ENCODE data around the gene HABP2. TPM values are rescaled to one million over a fixed set of nuclear protein-coding genes. Genes with fewer than 3 reads are reported as not detected.

The HABP2 gene
- polyA plus RNA-seq, 5 donors: 0.15 to 1.3 (median 0.49) TPM

DNA sequence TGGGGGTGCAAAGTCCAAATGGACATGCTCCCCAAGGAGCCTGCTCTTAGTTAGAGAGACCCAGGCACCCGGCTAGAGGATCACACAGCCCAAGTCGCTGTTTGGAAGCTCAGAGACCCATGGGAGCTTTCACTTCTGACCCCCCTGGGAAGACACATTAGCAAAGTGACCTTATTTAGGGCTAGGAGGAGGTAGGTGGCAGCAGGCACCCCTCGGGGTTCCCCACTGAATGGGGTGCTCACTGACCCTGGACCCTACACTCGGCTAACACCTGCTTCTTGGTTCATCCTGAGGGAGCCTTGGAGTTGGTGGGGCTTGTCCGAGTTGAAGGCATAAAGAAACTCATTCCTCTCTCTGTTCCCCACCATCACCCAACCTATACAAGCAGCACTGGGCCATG is 27.1 kb upstream of the HABP2 start:
- DNase-seq: no peak

DNA sequence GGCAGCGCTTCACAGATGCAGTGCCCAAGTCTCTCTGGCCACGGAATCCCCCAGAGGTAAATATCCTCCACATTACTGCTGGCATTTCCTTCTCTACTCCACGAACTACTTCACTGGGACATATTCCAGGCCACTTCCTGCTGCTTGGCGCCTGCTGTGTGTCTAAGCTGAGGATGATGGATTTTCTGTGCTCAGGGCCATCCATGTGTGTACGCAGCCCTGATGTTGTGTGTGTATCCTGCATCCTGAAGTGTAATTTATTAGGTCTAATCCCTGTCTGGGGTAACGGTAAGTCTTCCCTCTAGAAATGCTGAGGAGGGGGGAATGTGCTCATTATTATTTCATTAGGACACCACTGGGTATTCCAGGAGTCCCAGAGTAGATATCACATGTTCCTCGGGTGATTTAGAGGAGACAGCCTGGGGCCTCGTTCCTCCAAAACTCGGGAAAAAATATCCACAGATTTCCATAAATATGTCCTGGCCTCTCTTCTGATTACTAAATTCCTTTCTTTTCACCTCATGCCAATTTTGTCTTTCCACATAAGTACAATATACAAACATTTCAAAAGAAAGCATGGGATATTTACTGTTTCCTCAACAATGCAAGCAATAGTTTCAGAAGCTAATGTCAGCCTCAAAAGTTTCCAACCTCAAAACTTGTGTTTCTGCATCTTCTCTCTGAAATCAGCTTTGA is 25.5 kb upstream of the HABP2 start:
- no peak for DNase-seq

DNA sequence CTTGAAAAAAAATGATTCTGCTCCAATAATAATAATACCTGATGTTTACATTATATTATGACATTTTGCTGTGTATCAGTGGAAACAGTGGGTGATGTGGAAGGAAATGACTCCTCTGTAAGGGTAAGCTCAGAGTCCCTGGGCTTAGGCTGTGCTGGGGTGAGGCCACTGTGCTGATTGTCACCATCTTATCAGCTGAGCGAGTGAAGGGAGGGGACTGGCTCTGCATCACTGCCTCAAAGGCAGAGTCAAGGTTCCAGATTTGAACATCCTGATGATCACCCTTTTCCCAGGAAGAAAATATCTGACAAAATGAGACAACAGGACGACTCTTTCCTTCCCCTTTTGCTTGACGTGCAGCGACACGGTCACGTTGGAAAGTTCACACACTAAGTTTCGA is 24.0 kb upstream of the HABP2 start:
- DNase-seq: no peak

DNA sequence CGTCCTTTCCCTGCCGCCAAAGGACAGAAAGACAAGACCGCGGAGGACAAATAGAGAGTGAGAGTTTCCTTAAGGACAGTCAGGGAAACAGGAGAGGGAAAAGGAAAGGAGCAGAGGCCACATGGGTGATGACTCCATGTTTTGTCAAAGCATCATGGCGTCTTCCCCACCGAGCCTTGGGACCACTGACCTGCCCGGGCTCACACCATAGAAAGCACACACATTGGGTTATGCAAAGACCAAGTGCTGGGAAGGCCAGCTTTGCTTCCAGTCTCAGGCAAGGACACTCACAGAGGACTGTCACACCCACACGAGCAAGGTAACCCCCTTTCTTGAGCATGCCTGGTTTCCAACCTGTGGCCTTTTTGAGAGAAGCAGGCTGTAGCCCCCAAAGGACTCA is 23.3 kb upstream of the HABP2 start:
- no peak for DNase-seq

DNA sequence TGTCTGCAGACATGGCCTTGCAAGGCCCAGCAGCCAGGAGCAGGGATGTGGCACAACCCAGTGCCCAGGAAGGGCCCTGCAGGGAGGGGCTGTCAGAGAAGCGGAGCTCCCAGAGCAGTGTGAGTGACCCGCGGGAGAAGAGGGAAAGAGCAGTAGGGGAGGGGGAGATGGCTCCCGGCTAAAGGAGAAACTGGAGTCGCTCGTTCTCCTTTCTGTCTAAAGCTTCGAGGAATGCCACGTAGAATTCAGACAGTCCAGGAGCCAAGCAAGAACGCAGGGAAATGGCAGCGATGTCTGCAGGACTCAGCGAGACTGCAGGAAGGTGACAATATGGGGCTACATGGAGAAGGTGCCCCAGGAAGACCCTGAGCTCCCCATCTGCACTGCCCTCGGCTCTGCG is 22.4 kb upstream of the HABP2 start:
- no peak for DNase-seq

DNA sequence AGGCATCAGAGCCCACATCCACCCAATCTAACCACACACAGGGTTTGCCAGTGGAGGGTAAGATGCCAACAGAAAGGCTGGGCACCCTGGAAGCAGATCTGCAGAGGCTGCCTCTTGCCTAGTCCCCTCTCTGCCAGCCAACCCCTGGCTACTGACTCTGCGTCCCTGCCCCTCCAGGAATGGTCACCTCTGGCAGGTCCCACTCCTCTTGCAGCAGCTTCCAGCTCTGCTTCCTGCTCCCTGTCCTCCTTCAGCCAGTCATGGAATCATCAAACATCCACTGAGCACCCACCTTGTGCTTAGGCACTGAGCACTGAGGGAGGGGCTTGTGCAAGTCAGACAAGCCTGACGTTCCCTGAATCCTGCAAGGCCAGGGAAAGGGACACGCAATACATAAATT is 20.1 kb upstream of the HABP2 start:
- no peak for DNase-seq

DNA sequence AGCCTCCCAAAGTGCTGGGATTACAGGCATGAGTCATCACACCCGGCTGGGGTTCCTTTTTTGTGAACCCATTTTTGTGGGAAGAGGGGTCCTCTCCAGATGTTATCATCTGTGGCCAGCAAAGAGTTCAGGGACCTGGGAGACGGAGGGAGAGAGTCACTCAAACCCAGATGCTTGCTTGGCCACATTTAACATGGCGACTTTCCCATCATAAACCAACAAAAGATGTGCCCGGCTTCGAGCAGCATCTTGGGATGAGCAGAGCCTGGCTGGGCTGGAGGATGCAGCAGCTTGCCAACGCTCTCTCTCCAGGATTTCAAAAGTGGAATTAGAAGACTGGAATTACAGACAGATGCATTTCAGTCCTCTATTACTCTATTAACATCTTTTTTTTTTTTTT is 19.1 kb upstream of the HABP2 start:
- no peak for DNase-seq

DNA sequence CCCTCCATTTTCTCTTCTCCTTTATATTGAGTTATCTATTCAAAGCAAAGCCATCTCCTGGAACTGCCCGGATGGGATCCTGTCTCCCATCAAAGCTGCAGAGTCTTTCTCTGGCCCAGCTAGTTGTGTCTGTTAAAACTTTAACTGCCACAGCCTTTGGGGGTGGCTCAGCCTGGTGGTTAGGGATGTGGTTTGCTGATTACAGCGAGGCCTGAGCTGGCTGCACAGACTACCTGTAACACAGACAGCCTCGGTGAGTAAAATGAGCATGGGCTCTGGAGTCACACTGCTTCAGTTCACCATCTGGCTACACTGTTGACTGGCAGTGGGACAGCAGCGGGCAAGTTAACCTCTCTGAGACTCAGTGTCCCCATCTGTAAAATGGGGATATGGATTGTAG is 18.4 kb upstream of the HABP2 start:
- DNase-seq: no peak

DNA sequence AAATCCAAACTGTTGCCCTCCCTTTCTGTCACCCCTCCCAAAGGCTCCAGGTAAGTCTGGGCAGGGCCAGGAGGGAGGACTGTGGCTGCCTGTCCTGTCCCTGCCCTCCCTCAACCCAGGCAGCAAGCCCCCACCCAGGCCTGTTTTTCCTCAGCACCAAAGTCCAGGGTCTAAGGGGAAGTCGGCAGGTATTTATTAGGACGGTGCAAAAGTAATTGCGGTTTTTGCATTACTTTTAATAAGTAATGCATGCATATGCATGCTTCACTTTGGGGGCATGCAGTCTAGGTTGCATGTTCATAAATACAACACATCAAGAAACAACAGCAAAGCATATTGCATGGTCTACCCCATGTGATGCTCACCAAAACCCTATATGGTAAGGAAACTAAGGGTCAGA is 15.2 kb upstream of the HABP2 start:
- no peak for DNase-seq

DNA sequence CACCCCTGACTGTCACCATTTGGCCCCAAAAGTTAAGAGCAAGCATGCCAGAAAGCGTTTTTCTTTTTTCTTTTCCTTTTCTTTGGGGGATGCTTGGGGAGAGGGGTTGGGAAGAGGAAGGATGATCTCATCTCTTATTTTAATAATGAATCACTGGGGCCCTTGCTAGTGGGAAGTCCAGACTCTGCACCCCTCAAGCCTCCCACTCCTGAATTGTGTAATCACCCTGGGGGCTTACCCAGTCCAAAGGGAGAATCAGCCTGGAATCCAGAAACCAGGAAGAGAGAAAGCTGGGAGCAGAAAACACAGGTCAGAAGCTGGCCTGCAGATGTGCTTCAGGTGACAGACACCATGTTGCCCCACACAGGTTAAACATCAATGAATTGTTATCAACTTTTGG is 14.7 kb upstream of the HABP2 start:
- no peak for DNase-seq

DNA sequence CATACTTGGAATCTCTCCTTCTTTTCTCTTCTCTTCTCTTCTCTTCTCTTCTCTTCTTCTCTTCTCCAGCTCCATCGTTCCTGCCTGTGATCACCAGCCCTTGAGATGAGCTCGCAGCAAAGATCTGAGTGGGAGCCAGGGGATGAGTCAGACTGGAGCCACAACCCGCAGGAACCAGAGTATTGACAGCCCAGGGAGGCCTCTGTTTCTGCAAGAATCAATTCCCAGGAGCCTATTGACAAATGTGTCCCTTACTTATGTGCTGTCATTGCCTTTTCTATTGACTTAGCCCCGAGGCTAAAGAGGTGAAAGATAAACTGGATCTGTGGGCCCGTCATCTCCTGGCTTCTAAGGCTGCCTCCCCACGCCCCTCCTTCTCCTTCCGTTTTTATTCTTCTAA is 13.1 kb upstream of the HABP2 start:
- DNase-seq: no peak

DNA sequence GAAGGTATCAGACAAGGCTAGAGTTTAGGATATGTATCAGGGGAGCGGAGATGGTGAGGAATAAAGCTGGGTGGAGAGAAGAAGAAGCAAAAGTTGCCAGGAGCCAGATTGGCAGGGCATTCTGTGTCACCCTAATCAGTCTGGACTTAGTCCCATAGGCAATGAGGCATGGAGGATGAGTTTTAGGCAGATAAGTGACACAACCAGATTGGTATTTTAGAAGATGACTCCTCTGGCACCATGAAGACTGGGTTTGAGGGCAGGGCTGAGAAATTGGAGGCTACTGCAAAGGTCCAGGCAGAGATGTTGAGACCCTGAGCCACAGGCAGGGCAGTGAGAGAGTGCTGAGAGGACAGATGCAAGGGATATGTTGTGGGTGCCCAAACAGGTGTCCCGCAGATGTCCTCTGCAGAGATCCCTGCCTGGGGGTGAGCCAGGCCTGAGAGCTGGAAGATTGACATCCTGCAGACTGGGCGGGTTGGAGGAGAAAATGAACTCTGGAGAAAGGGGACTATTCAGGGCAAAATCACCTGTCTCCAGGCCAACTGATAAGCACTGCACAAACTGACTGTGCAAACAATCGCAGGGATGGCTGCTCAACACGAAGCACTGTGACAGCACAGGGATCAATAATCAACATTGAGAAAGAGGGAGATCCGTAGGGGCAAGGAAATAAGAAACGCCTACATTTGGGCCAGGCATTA is 11.9 kb upstream of the HABP2 start:
- no peak for DNase-seq

DNA sequence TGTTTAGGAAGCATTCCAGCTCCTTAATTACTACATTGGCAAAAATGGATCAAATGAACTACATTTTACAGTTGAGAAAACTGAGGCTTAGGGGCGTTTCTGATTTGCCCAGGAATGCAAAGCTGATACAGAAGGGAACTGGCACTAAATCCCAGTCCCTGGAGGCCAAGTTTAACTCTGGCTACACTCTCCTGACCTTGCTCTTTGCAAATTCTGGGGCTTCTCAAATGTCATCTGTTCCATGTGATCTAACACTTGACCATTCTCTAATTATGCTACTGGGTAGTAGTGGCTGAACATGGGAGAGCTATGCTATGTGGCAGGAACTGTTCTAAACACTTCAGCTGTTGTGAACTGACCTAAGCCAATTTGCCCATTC is 11.3 kb upstream of the HABP2 start:
- DNase-seq: no peak

DNA sequence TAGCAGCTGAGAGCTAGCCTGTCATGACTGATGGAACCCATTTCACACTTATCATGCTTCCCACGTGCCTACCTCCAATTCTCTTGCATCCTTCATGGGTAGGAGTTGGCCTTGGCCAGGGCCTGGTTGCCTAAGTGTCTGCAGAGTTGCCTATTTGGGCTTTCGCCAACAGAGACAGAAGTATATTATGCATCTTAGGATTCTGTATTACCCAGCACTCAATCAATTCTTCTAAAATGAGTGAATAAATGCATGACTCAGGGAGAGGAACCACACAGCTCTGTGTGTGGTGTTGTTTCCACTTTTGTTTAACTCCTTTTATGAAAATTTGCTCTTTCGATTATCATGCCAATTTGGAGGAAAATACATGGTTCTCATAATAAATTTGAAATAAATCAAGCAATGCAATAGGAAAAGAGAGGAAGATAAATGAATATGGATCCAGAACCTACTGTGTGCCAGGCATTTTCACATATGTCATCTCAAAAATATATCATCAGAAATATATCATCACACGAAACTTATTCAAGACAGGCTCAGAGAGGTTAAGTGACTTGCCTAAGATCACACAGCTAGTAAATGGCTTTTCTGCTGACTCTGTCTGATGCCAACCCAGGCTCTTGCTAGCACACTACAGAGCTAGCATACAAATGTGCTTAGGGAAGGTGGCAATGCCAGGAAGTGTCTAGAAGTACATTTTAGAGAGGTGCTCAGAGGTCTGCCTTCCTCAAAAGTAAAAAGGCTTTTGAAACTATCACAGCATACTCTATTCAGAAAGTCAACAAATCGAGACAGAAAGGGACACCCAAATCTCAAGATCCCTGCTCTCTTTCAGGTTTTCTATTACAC is 9.5 kb upstream of the HABP2 start:
- no peak for DNase-seq

DNA sequence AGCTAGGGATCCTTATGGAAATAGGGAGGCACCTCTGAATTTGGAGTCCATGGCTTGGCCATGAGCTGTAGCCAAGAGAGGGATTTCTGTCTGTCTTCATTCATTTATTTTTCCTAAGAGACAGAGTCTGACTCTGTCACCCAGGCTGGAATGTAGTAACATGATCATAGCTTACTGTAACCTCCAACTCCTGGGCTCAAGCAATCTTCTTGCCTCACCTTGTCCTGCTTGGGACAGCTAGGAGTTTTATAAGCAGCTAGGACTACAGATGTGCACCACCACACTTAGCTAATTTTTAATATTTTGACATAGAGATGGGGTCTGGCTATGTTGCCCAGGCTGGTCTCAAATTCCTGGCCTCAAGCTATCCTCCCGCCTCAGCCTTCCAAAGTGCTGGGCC is 8.5 kb upstream of the HABP2 start:
- DNase-seq: no peak

DNA sequence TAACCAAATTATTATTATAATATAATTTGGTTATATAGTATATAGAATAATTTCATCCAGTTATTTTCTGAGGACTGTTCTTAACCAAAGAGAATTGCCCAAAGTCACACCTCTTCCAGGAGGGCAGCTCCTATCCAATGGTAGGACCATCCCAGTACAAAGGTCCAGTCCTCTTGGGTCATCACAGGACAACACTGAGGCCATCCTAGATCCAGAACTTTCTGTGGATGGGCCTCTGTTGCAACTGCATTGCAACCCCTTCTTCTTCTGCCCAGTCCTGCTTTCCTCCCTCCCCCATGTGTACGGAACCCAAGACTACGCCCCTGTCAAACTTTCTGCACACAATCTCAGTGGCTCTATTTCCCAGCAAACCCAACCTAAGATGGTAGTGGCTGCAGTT is 5.4 kb upstream of the HABP2 start:
- no peak for DNase-seq

DNA sequence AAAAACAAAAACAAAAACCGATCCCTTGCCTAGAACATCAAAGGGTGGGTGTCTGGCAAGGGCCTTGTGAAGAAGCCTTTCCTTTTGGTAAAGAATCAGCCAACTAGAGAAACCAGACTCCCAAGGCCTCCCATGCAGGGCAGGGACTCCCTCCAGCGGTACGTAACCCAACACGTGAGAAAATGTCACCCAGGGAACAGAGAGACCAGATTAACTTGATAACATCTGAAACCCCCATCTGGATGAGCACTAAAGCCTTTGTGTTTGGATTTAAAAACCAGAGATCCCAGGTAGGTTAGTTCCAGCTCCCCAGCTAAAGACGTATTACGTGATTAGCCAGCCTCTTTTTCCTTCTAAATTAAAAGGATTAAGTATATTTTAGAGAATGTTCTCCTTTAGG is 3.0 kb upstream of the HABP2 start:
- DNase-seq: no peak

DNA sequence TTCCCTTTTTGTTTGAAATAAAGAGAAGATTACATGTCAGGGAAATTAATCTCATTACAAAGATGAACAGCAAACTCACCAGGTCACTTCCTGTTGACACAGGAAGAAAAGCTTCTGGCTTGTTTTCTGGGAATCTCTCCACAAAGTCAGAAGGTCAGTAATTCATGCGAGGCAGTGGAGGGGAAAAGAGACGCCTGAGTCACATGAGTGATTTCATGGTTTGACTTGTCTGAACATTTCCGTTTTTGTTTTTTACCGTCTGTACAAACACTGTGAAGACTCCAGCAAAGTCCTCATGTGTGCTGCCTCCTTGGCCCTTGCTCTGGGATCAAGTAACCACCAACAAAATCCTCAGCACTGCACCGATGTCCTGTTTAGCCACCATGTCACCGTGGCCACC is 2.5 kb upstream of the HABP2 start:
- no peak for DNase-seq

DNA sequence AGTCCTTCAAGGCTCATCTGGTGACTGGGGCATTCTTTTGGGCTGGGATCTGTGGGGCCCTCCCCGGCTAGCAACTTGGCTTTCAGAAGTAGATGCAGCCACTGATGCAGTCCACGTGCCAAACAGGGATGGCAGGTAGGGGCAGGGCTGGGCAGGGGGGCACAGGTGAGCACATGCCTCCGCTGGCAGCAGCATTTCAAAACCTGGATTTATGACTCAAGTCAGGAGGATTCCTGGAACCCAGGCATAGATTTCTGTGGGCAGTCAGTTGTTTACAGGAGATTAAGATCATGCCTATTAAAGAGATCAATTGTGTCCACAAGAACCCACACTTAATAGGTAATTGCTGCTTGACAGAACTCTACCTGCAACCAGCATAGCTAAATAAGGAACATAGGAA is 839 bp upstream of the HABP2 start:
- no peak for DNase-seq

DNA sequence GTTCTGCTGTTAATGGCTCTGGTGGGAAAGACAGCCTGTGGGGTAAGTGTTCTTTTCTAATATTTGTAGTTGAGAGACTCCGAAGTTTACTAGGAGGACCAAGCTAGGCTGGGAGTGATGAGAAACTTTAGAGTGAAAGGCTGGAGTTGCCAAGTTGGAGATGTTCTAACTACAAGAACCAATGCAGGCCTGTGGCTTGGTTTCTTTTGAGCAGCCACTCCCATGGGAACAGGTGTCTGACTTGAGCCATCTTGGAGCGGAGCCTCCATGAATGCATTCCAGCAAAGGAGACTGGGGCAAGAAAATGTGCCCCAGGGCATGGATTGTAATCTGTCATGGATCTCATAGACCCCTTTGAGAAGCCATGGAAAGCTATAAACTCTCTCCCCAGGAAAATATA is 296 bp downstream of the HABP2 start:
- DNase-seq: no peak

DNA sequence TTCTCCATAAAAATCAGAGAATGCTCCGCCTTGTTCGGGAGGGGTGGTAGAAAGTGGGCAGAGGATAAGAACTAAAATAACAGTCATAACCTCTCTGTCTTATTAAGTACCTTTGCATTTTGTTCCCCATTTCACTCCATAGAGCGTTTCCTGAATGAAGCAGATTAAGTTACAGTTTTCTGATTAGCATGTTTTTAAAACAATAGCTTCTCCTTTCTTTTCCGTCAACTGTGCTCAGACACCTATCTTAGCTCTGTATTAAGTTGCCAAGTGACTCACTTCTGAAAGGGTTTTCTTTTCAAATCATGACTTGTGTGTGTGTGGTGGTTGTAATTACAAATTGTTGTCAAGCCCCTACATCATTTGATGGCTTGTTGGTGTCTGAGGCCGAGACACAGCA is 1.4 kb downstream of the HABP2 start:
- DNase-seq: no peak

DNA sequence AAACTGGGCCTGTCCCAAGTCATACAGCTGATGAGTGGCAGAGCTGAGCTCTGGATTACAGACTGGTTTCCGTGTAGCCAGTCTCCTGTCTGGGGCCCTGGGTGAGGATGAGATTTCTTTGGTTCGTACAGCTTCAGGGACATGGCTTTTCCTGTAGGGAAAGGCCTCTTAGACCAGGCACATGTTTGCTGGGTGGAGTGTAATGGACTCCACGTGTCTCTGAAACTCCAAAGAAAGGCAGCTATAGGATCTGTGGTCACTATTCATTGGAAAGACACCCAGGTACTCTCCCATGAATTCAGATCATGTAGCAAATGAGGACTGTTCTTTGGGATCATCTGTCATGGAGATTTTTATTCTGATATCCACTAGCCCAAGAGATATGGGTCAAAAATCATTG is 2.4 kb downstream of the HABP2 start:
- DNase-seq: no peak

DNA sequence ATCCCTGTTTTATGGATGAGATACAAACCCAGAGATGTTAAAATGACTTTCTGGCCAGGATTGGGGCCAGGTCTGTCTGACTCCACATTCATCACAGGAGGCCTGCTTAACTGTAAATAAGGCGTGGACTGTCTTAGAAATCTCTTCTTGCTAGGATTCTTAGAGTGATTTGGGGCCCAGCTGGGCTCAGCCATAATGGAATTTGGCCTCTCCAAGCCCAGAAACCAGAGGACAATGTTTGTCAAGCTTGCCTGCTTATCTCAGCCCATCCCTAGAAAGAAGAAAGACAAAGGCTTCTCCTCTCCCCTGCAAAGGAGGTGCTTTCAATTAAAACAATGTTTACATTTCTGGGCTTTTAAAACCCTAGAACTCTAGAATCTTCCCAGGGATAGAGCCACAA is 2.9 kb downstream of the HABP2 start:
- no peak for DNase-seq
